Myocyte (in vitro differentiated cells): Measurements from ENCODE around the gene SLX9. TPM values are rescaled to one million over a fixed set of nuclear protein-coding genes. Genes with fewer than 3 reads are reported as not detected.

Experiments
- DNase-seq: peaks from one replicate; pipeline ENCODE4 v3.0.0-alpha.2; 2012; ENCODE audit warnings: low read depth
- total RNA-seq: library from RNA; depleted of rRNA; stranded (reverse); fragments of >200 nt; gene quantifications from 2 replicates; pipeline ENCODE4 v1.2.3, GENCODE V29; 2014

The SLX9 gene
- total RNA-seq, 1 donor from 2014 or later: 13.6 TPM

DNA sequence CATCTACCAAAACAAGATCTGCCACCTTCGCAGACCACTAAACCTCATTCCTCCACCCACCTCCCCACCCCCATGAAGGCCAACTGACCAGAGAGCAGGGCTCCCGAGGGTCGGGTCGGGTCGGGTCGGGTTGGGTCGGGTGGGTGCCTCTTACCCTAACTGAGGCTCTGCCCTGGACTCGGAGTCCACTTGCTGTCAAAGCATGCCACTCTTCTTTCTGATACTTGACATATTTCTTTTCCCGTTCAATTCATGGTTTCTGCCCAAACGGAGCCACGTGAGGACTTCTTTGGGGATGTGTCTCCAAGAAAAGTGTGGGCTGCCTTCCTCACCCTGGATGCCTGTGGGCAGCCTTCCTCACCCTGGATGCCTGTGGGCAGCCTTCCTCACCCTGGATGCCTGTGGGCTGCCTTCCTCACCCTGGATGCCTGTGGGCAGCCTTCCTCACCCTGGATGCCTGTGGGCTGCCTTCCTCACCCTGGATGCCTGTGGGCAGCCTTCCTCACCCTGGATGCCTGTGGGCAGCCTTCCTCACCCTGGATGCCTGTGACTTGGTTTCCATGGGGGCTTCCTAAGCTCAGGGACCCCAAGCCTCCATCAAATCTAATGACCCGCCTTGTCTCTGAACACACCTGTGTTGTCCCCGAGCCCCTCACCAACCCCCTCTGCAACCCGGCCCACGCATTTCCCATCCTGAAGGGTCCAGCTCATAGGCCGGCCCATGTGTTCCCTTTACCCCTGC lies 11.2 kb upstream of the SLX9 start:
- DNase-seq: peak; percentile 75

DNA sequence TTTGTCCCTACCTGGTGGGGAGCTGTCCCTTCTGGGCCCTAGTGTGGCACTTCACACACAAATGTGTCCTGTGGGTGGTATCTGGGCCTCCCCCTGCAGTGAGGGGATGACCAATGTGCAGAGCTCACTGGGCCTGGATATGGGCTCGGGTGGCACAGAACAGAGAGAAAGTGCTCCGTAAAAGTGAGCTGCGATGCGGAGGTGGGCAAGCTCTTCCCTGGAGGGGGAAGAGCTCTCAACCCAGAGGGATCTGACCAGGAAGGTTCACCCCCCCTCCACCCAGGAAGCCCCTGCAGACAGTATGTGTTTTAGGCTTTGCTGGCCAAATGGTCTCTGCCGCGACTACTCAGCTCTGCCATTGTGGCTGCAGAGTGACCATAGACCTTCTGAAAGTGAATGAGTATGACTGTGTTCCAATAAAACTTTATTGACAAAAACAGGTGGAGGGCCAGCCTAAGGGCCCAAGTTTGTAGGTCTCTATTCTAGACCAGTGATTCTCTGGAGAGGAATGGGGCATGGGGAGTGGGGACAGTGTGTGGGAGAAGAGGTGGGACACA lies 10.5 kb upstream of the SLX9 start:
- no peak for DNase-seq

DNA sequence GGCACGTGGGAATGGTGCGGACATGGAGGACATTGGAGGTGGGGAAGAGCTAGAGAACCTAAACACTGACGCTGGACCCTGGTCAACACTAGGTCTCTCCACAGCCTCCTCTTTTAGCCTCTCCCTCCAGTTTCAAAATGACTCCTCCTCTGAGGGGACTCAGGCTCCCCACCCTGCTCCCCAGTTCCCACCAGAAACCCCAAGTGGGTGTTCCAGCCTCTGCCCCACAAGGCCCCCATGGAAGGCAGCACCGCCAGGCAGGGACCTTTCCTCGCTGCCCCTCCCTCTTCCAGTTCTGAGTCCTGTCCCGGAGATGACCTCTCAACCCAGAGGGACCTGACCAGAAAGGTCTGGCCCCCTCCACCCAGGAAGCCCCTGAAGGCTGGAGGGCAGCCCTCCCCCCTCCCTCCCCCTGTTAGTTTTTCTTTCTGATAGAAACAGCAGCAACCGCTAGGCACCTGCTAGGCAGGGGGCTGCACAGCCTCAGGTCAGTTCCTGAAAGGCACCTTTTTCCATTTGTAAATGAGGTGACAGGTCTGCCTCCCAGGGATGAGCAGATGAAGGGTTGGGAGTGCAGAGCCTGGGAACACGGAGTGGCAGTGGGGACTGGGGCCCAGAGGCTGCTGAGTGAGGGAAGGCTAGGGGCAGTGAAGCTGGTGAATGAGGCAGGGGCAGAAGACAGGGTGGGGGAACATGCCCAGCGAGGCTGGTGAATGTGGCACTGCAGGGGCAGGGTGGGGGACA lies 9.9 kb upstream of the SLX9 start:
- no peak for DNase-seq

DNA sequence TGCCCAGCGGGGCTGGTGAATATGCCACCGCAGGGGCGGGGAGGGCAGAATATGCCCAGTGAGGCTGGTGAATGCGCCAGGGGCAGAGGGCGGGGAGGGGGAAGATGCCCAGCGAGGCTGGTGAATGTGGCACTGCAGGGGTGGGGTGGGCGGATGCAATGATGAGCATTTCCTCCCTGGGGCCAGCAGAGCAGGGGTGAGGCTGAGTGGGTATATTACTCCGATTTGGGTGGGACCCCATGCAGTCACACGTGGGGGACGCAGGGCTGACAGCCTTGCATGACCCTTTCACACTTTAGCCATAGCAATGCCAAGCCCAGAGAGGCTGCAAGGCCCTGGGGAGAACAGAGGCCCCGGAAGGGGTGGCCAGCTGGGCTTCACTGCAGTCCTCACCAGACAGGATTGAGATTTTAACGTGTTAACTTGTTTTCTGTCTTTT lies 9.3 kb upstream of the SLX9 start:
- no peak for DNase-seq

DNA sequence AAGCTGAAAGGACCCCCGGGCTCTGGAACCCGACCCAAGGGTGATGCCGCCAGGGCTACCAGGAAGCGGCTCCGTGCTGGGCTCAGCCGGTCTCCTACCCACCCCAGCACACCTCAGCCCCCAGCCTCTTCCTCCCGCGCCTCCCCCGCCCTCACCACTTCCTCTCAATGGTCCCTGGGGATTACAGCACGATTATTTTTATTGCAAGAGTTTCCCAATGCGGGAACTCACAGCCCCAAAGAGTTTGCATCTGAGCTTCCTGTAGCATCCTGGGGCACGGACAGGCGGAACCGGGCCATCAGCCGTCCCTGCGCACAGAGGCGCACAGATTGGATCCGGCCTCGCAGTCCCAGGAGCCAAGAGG lies 8.7 kb upstream of the SLX9 start:
- DNase-seq: no peak

DNA sequence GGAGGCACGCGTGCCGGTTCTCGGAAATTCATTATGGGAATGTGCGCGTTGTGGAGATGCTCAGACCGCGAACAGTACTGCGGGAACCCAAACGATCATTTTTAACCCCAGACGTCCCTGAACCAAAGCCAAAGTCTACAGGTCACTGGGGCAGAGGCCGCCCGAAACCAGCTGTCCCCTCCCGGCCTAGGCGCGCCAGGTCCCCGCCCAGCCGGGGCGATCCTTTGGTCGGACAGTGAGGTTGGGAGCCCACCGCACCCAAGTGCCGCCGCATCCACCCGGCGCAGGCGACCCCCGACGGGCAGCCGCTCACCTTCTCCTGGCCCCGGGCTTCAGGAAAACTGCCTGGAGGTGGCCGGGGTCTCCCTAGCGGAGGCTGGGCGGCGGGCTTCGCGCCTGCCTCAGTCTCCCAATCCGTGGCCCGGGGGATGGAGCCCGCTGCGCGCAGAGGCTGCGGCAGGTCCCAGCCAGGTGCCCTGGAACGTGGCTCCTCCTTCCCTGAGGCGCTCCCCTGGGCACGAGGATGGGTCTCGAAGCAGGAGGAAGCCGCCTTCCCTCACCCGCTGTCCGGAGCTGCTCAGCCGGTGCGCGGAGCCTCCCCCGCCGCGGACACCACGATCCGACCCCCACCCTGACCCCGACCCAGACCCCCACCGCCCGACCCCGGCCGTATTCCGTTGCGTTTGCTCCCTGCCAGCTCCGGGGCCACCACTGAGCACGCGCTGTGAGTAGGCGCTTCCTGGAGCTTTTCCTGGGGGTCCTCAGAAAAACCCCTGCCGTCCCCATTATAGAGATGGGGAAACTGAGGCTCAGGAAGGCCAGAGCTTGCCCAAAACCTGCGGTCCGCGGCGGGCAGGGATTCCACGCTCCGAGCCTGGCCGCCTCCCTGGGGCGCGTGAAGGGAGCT lies 8.1 kb upstream of the SLX9 start:
- DNase-seq: no peak

DNA sequence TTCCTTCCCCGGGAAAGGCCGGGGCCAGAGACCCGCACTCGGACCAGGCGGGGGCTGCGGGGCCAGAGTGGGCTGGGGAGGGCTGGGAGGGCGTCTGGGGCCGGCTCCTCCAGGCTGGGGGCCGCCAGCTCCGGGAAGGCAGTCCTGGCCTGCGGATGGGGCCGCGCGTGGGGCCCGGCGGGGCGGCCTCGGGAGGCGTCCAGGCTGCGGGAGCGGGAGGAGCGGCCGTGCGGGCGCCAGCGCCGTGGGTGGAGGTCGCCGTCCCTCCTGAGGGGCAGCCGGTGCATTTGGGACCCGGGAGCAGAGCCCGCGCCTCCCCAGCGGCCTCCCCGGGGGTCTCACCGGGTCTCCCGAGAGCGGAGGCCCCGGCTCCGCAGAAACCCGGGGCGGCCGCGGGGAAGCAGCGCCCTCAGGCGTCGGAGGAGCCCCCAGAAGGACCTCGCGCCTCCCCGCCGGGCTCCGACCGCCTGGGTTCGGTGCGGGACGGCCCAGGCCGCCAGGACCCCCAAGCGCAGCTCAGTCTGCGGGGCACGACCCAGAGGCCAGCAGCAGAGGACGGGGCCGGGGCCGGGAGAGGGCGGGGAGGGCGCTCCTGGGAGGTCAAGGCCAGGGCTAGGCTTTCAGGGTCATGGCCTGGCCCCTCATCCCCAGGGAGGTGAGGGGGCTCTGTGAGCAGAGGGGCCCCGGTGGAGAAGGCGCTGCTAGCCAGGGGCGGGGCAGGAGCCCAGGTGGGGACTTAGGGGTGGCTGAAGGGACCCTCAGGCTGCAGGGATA lies 7.2 kb upstream of the SLX9 start:
- DNase-seq: no peak

DNA sequence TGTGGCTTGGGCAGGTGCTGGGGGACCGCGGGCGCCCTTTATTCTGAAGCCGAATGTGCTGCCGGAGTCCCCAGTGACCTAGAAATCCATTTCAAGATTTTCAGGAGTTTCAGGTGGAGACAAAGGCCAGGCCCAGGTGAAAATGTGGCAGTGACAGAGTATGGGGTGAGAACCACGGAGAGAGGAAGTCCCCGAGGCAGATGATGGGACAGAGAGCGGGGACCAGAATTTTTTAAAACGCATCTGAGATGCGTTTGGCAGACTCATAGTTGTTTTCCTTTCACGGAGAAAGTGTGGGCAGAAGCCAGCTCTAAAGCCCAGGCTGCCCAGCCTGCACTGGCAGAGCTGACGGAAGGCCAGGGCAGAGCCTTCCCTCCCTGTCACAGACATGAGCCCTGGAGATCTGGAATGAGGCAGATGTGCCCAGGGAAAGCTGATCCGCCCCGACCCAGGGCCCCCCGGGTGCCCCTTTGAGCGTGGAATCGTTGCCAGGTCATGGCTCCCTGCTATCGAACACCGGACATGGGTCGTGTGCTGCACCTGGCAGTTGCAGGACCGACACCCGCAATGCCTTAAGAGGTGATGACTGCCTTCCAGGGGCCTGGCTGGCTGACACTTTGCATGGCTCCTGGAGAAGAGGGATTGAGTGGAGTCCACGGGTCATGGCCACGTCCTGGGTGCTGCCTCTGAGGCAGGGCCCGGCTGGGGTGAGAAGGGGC lies 6.5 kb upstream of the SLX9 start:
- DNase-seq: no peak

DNA sequence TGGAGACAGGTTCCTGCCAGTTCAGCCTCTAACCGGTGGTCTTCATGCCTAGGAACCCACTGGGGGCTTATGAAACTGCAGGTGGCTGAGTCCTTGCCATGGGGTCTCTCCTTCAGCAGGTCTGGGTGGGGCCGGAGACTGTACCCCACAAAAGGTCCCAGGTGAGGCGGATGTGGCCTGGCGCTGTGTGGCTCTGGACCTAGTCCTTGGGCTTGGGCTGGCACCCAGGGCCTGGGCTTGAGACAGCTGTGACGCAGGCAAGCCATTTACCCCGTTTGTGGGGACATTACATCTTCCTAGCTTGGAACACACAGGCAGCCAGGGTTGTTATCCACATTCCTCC lies 5.9 kb upstream of the SLX9 start:
- no peak for DNase-seq

DNA sequence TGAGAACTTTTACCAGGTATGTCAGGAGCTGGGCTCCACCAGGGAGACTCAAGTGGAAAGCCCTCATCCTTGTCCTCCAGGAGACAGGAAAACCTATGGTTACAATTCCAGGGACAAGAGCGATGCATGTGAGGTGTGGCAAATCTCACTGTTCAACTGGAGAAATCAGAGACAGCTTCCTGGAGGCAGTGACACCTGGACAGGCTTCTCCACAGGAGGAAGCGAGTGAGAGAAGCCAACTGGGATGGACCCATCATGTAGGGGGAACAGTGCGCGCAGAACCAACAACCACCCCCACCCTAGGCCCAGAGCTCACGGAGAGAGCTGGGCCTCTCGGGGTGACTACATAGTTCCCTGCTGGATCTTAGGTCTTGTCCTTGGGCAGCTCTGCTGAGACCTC lies 5.6 kb upstream of the SLX9 start:
- no peak for DNase-seq

DNA sequence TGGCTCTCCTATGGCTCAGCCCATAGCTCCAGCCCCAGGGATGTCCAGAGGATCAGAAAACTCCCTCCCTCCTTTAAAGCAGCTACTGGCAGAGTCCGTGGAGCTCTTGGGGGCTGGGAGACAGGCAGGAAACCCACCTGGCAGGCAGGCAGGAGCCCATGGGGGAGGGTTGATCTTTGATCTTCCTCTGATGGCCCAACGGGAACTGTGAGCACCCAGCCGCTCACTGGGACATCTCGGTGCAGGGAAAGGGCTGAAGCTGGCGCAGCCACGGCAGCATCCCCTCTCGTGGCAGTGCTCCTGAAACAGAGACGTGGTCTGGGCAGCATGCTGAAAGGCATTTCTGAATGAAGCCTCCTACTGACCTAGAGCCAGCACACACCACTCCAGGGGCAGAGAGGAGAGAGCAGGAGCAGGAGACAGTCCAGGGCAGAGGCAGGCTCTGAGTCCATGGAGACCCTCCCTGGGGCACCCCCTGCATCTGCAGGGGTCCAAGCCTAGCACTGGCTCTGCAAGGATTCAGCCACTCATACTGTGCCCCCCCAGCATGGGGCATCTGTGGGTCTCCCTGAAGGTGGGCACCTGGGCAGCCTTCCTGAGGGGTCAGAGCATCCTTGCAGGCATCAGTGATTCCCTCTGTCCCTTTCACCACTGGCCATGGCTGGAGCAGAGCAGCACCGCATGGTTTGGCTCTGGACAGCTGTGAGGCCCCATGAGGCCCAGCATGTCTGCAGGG lies 4.9 kb upstream of the SLX9 start:
- no peak for DNase-seq

DNA sequence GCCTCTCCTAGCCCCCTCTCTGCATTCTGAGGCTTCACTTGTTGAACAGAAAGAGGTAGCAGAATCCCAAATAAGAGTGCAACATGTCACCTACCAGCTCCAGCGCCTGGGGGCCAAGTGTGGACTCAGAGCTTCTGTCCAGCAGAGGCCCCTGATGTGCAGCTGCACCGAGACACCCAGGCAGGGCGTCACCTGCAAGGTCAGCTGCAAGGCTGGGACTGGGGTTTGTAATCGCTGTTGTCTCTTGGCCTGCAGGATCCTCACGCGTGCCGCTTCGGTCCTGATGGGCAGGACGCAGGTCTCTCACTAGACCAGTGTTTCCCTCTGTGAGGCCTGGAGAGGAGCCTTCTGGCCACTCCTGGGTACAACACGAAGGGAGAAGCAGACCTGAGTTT lies 4.3 kb upstream of the SLX9 start:
- DNase-seq: no peak

DNA sequence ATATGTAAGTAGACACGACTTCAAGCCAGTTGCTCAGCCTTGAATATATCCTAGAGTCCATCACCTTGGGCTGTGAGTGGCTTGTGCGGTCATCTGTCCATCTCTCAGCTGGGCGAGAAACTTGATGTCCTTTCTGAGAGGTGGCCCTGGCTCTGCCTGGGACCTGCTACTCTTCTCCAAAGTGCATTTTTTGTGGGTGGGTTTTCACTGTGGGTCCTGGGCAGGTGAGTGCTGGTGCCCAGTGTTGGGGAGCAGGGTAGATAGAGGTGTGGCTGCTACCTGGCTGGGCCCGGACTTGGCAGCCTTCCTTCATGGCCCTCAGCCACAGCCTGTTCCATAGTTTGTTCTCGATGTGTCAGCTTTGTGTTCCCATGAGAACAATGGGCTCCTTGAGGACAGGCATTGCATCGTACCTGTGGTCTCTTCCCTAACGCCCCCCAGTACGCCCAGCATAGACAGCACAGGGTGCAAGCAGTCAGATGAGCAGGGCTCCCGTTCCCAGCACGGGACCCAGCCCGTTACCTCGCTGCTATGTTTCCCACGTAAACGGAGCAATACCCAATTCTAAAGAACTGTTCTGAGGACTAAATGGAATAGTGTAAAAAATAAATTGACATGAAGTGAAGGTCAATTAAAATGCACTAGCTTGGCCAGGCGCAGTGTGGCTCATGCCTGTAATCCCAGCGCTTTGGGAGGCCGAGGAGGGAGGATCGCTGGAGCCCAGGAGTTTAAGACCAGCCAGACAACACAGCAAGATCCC lies 877 bp upstream of the SLX9 start:
- DNase-seq: no peak

DNA sequence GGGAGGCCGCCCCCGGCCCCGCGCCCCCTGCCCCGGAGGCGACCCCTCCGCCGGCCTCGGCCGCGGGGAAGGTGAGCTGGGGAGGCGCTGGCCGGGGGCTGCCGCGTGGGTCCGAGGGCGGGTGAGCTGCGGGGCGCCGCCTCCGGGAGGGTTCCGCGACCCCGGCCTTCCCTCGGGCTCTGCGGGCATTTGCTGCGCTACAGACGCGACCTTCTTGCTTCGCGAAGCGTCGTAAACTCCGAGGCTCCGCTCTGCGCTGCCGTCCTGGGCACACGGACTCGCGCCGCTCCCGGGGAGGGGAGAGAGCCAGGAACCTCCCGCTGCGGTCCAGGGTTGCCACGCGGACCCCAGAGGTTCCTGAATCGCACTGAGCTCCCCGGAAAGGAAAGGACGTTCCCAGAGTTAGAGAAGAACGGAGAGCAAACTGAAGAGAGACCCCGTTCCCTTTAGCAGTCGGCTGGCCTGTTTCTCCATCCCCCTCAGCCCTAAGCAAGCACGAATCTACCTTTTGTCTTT lies 345 bp downstream of the SLX9 start:
- DNase-seq: no peak

DNA sequence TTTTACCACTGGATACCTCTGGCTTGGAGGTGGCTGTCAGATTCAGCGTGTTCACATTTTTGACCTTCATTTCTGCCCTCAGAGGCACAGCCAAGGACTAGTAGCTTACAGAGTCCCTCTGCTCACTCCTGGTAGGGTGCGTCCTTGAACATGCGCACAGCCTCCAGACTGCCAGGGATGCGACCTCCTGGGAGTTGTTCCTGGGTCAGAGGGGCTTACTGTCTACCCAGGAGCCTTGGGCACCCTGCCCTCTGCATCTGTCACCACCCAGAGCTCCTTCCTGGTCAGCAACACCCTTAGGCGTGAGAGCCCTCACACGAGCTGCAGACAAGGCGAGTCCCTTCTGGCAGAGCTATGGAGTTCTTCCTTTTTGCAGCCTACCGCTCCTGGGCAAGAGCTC lies 1.7 kb downstream of the SLX9 start:
- DNase-seq: no peak

DNA sequence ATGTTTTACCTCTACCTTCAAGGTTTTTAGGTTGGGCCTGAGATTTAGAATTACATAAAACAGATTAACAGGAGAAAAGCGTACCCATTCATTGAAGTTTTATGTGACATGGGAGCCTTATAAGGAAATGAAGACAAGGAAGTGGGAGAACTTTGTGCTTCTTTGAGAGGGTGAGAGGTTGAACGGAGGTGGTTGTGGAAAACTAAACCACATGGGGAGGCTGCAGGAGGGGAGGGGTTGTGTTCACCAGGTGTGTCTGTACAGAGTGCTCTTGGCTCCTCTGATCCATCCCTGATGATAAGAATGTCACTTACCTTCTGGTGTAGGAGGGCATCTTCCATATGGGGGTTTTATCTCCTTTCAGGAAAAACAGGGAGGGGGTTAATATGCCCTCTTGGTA lies 2.7 kb downstream of the SLX9 start:
- no peak for DNase-seq

DNA sequence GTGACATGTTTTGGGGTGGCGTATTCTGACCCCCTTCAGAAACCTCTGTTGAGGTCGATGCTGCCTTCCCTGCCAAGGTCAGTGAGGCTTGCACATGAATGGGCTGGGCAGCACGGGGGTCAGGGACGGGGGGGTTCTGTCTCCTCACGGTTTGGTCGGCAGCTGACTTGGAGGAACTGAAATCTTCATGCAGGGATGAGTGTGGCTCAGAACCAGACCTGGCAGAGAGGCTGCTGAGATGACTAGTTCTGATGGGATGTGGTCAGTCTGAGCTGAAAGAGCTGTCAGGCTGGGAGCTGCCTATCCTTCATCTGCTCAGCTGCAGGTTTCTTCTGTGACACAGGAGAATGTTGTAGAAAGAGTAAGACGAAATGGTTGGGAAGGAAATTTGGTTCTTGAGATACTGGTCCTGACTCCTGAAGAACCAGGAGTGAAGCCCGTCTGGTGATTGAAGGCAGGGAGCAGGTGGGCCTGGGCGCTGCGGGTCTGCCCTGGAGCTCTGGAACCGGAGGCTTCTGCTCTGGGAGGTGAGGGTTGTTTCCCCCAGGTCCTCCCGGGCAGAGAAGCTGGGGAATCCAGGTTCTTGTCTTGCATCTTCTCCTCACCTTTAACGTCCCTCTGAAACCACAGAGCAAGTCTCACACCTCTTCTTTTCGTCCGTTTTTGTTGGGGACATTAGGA lies 3.3 kb downstream of the SLX9 start:
- DNase-seq: no peak
